Smooth muscle cell (in vitro differentiated cells): ENCODE results near the gene FBXO2. TPM values are rescaled to one million over a fixed set of nuclear protein-coding genes. Genes with fewer than 3 reads are reported as not detected.

Experiments used
- DNase-seq: peaks from one replicate; lab custom pipeline; 2025; ENCODE audit not compliant: unreplicated experiment; lab: John Stamatoyannopoulos, UW
- H2AFZ ChIP-seq: fragments of 200-600 bp; sonication (generic); 2 replicates; pipeline ENCODE4 v1.6.0; 2016; ENCODE audit warnings: antibody characterized with exemption, low read depth, mild to moderate bottlenecking
- H3F3A ChIP-seq: fragments of 200-600 bp; sonication (generic); 2 replicates; pipeline ENCODE4 v1.6.0; 2017; ENCODE audit warnings: antibody characterized with exemption, low read depth
- H3K27ac ChIP-seq: fragments of 200-600 bp; sonication (generic); 2 replicates; pipeline ENCODE4 v1.5.1; 2016; ENCODE audit warnings: low read depth, mild to moderate bottlenecking
- H3K27me3 ChIP-seq: fragments of 200-600 bp; sonication (generic); 2 replicates; pipeline ENCODE4 v1.6.1; 2016; ENCODE audit warnings: low read depth, mild to moderate bottlenecking
- H3K36me3 ChIP-seq: fragments of 200-600 bp; sonication (generic); 2 replicates; pipeline ENCODE4 v1.5.1; 2016; ENCODE audit warnings: low read depth
- H3K4me1 ChIP-seq: fragments of 200-600 bp; sonication (generic); 2 replicates; pipeline ENCODE4 v1.5.1; 2016; ENCODE audit warnings: low read depth
- H3K4me2 ChIP-seq: fragments of 200-600 bp; sonication (generic); 2 replicates; pipeline ENCODE4 v1.6.0; 2016; ENCODE audit warnings: mild to moderate bottlenecking
- H3K4me3 ChIP-seq: fragments of 200-600 bp; sonication (generic); 2 replicates; pipeline ENCODE4 v1.5.1; 2016; ENCODE audit warnings: mild to moderate bottlenecking
- H3K79me2 ChIP-seq: fragments of 200-600 bp; sonication (generic); 2 replicates; pipeline ENCODE4 v1.6.0; 2016; ENCODE audit warnings: low read depth, mild to moderate bottlenecking
- H3K9ac ChIP-seq: fragments of 200-600 bp; sonication (generic); 2 replicates; pipeline ENCODE4 v1.6.0; 2016; ENCODE audit warnings: low read depth
- H3K9me3 ChIP-seq: fragments of 200-600 bp; sonication (generic); replicated peaks from 2 replicates; pipeline ENCODE4 v1.5.1; 2016; ENCODE audit warnings: low read depth
- H4K20me1 ChIP-seq: fragments of 200-600 bp; sonication (generic); 2 replicates; pipeline ENCODE4 v1.6.0; 2016; ENCODE audit warnings: low read depth
- WGBS: methylation state at CpG from one replicate; pipeline ENCODE4 v1.1.7; 2016; ENCODE audit warnings: low lambda C conversion rate; 5-methylcytosine and 5-hydroxymethylcytosine counted together
- polyA plus RNA-seq: library from polyadenylated mRNA; unstranded; fragments of >200 nt; fragmentation: Nextera tagmentation; extraction: Ambion mirVana; gene quantifications from 2 replicates; pipeline ENCODE4 v1.2.1, GENCODE V29; 2016
- total RNA-seq: library from RNA; depleted of rRNA; stranded (reverse); fragments of >200 nt; gene quantifications from 2 replicates; pipeline ENCODE4 v1.2.3, GENCODE V29; 2014
- TF ChIP-seq, protein P1 (sequence below): fragments of 200-600 bp; sonication (generic); IDR thresholded peaks from 2 replicates; pipeline ENCODE4 v1.5.1; 2017; ENCODE audit warnings: borderline replicate concordance, mild to moderate bottlenecking, antibody characterized with exemption; ENCODE audit not compliant: insufficient read depth, poor library complexity, severe bottlenecking

FBXO2 gene
- total and polyA plus RNA-seq, 2 experiments from 2014 or later, result 15.5 to 15.6 TPM

DNA sequence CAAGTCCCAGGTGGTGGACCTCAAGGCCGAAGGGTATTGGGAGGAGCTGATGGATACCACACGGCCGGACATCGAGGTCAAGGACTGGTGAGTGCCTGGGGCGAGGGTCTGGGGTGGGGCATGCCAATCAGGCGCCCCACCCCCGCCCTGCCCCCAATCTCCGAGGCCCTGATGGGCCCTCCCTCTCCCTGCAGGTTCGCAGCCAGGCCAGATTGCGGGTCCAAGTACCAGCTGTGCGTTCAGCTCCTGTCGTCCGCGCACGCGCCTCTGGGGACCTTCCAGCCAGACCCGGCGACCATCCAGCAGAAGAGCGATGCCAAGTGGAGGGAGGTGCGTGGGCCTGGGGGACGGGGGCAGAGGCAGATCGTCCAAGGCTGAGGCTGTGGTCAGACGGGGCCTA lies 4.3 kb upstream of the FBXO2 start:
- no peak overlapping the region for H3K4me3 ChIP-seq
- H3K4me1 ChIP-seq, result peaks cover 7% of the 10 kb centered on the region
- H3K4me2 ChIP-seq, result no peak overlapping the region
- no peaks in the 10 kb centered on the region for H3K9me3 ChIP-seq
- H3F3A ChIP-seq, result no peaks in the 10 kb centered on the region
- H2AFZ ChIP-seq, result no peak overlapping the region
- TF ChIP-seq, protein P1, sequence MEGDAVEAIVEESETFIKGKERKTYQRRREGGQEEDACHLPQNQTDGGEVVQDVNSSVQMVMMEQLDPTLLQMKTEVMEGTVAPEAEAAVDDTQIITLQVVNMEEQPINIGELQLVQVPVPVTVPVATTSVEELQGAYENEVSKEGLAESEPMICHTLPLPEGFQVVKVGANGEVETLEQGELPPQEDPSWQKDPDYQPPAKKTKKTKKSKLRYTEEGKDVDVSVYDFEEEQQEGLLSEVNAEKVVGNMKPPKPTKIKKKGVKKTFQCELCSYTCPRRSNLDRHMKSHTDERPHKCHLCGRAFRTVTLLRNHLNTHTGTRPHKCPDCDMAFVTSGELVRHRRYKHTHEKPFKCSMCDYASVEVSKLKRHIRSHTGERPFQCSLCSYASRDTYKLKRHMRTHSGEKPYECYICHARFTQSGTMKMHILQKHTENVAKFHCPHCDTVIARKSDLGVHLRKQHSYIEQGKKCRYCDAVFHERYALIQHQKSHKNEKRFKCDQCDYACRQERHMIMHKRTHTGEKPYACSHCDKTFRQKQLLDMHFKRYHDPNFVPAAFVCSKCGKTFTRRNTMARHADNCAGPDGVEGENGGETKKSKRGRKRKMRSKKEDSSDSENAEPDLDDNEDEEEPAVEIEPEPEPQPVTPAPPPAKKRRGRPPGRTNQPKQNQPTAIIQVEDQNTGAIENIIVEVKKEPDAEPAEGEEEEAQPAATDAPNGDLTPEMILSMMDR, result no peak
- 97% methylated on average over 8 of the region's 23 CpGs for WGBS
- no peaks in the 10 kb centered on the region for H3K36me3 ChIP-seq
- H4K20me1 ChIP-seq, result no peaks in the 10 kb centered on the region
- H3K27me3 ChIP-seq, result no peaks in the 10 kb centered on the region
- H3K27ac ChIP-seq, result no peak overlapping the region
- no peaks in the 10 kb centered on the region for H3K79me2 ChIP-seq
- DNase-seq, result no peak
- no peak overlapping the region for H3K9ac ChIP-seq

DNA sequence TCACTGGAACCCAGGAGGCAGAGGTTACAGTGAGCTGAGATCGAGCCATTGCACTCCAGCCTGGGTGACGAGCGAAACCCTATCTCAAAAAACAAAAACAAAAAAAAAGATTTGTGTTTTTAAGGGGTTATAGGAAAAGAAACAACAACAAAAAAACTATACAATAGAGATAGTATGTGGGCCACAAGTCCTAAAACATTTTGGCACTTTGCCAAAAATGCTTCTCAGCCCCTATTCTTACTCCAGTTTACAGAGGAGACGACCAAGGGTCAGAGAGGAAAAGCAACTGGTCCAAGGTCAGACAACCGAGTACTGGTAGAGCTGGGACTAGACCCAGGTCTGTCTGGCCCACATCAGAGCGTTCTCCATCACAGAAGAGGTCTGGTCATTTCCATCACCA lies 3.4 kb upstream of the FBXO2 start:
- Histone ChIP-seq H3K4me2 (no peak overlapping the region), H3F3A (no peaks in the 10 kb centered on the region), H3K27ac (no peak overlapping the region), H3K4me3 (no peak overlapping the region), H3K9ac (no peak overlapping the region), H3K36me3 (no peaks in the 10 kb centered on the region), H3K4me1 (peaks cover 7% of the 10 kb centered on the region), H3K27me3 (no peaks in the 10 kb centered on the region), H3K79me2 (no peaks in the 10 kb centered on the region), H4K20me1 (no peaks in the 10 kb centered on the region), H3K9me3 (no peaks in the 10 kb centered on the region), H2AFZ (no peak overlapping the region)
- no peak for DNase-seq
- 96% methylated on average over 6 of the region's 6 CpGs for WGBS
- TF ChIP-seq, protein P1, result no peak

- Histone ChIP-seq H2AFZ (peak overlapping the region; percentile 58), H3K4me1 (peaks cover 7% of the 10 kb centered on the region), H3K9me3 (no peaks in the 10 kb centered on the region), H3F3A (no peaks in the 10 kb centered on the region), H3K4me3 (peak overlapping the region; percentile 87), H3K9ac (no peak overlapping the region), H3K36me3 (no peaks in the 10 kb centered on the region), H3K27me3 (peaks cover 11% of the 10 kb centered on the region), H3K4me2 (peak overlapping the region; percentile 97), H3K79me2 (no peaks in the 10 kb centered on the region), H4K20me1 (no peaks in the 10 kb centered on the region), H3K27ac (no peak overlapping the region)
- no peak for DNase-seq
- 18% methylated on average over 21 of the region's 45 CpGs for WGBS
- TF ChIP-seq, protein P1, result no peak
These were observed 945 bp upstream of the FBXO2 start for GRCh38 chr1:11654939-11655808.

- Histone ChIP-seq H3K79me2 (no peaks in the 10 kb centered on the region), H4K20me1 (no peaks in the 10 kb centered on the region), H2AFZ (peak overlapping the region; percentile 92), H3K9ac (no peak overlapping the region), H3K9me3 (no peaks in the 10 kb centered on the region), H3K4me1 (peaks cover 7% of the 10 kb centered on the region), H3K27ac (no peak overlapping the region), H3F3A (no peaks in the 10 kb centered on the region), H3K36me3 (no peaks in the 10 kb centered on the region), H3K27me3 (peaks cover 24% of the 10 kb centered on the region), H3K4me2 (peak overlapping the region; percentile 97), H3K4me3 (peak overlapping the region; percentile 87)
- WGBS, result 36% methylated on average over 7 of the region's 7 CpGs
- DNase-seq, result no peak
- TF ChIP-seq, protein P1, result no peak
These were observed 430 bp downstream of the FBXO2 start for GRCh38 chr1:11653861-11654136.
